ENCODE results near the gene CHTOP.
"Not testable (repeated sequence)": the region's sequence is repeated elsewhere in the genome, so short reads cannot be mapped to it uniquely, and the experiment has no call there.

Gene CHTOP, protein sequence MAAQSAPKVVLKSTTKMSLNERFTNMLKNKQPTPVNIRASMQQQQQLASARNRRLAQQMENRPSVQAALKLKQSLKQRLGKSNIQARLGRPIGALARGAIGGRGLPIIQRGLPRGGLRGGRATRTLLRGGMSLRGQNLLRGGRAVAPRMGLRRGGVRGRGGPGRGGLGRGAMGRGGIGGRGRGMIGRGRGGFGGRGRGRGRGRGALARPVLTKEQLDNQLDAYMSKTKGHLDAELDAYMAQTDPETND

GRCh38 chr1:153633754-153634665 lies at the start of gene CHTOP:
TSS of gene CHTOP (plus strand) at chr1:153634066. CDS start at chr1:153636589, 2,523 bp downstream.
- peak; percentile 90 for DNase-seq

GRCh38 chr1:153585006-153585405 lies 48.9 kb upstream of the CHTOP start:
- DNase-seq, result no peak

DNA sequence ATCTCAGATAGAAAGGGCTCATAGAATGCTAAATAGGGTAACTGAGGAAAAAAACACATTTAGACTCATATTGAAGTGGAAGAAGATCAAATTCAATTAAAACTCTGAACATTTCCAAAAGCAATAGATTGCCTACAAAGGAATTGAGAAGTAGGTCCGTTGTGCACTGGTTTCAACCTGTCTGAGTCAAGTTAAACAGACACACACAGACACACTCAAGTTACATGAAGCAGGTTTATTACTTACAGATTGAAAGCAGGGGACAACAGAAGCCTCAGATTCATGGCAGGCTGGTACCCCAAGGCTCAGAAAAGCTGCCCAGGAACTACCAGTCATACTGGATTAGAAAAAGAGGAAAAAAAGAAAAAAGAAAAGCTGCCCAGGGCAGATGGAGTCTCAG lies 47.5 kb upstream of the CHTOP start:
- DNase-seq, result no peak

DNA sequence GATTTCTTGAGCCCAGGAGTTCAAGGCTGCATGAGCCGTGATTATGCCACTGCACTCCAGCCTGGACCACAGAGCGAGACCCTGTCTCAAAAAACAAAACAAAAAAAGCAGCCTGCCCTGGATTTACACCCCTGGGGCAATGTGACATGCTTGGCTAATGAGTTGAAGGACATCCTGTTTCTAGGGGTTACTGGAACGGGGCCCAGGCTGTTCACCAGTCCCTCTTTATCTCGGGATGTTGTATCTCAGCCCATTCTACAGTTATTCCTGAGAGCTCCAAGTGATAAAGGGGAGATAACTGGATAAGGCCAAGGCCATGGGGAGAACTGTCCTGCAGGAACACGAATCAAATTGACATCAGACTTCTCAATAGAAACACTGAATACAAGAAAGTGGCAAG lies 46.6 kb upstream of the CHTOP start:
- no peak for DNase-seq

- not testable (repeated sequence) for DNase-seq
Observed at GRCh38 chr1:153588033-153588432, 45.8 kb upstream of the CHTOP start.

- no peak for DNase-seq
Observed at GRCh38 chr1:153588482-153588881, 45.4 kb upstream of the CHTOP start.

DNA sequence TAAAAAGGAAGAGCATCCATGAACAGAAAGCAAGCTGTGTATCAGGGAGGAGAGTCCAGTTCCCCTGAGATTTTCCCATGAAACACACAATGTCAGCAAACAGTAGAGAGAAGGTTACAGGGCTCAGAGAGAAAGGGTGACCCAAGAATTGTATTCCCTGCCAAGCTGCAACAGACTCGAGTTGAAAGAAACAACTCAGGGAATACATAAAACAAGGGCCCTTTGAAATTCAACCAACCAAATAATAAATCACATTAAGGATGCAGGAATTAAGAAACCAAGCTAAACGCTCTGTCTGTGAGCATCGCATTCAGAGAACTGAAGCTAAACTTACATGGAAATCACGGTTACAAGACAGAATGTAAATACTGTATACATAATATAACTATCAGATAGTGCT lies 41.1 kb upstream of the CHTOP start:
- peak; percentile 68 for DNase-seq

DNA sequence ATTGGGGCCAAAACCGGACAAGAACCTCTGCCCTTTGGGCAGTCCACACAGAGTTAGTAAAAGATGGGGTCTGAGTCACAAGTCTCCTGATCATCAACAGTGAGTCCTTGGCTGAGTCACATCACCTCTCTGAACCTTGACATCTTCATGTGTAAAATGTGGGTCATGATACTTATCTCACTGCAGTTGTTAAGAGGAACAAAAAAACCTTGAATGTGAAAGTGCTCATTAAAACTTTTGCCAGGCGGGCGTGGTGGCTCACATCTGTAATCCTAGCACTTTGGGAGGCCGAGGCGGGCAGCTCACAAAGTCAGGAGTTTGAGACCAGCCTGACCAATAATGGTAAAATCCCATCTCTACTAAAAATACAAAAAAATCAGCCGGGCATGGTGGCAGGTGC lies 36.7 kb upstream of the CHTOP start:
- DNase-seq, result no peak

DNA sequence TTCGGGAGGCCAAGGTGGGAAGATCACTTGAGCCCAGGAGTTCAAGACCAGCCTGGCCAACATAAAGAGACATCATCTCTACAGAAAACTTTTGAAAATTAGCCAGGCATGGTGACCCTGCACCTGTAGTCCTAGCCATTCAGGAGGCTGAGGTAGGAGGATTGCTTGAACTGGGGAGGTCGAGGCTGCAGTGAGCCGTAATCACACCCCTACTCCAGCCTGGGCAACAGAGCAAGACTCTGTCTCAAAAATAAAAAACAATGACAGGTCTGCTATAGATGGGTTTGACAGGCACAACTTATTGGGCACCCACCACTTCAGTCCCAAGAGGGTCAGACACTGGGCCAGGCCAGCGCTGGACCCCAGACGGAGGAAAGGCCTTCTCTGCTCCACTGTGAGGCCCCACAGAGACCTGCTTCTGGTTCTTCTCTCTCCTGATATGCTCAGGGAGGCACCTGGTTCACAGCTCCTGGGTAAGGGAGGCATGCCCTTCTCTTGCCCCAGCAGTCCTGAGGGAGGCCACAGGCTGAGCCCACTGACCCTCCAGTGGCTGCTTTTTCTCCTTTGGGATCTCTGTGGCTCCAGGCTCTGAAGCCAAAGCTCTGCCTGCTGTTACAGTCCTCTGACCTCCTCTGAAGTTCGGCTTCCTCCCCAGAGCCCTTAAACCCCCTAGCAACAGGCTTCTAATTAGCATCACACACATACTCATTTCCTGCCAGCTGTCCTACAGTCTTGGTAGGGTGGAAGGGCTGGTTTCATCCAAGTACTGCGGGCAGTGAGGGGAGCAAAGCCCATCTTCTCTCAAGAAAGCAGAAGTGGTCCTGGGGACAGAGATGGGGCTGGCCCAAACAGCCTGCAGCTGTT lies 35.3 kb upstream of the CHTOP start:
- DNase-seq, result no peak

- no peak for DNase-seq
Observed at GRCh38 chr1:153599847-153600246, 34.0 kb upstream of the CHTOP start.

GRCh38 chr1:153602749-153603148 lies 31.1 kb upstream of the CHTOP start:
- DNase-seq, result no peak

DNA sequence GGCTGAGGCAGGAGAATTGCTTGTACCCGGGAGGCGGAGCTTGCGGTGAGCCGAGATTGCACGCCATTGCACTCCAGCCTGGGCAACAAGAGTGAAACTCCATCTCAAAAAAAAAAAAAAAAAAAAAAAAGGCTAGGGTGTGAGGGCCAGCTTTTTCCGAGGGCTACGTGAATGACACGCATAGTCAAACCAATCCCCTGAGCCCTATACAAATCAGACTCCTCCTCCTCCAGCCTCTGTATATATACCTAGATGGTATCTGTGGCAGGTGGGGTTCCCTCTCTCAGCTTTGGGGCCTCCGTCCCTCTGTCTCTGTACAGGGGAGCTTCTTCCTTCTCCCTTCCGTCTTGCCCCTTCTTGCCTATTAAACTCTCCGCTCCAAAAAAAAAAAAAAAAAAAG lies 27.7 kb upstream of the CHTOP start:
- no peak for DNase-seq

DNA sequence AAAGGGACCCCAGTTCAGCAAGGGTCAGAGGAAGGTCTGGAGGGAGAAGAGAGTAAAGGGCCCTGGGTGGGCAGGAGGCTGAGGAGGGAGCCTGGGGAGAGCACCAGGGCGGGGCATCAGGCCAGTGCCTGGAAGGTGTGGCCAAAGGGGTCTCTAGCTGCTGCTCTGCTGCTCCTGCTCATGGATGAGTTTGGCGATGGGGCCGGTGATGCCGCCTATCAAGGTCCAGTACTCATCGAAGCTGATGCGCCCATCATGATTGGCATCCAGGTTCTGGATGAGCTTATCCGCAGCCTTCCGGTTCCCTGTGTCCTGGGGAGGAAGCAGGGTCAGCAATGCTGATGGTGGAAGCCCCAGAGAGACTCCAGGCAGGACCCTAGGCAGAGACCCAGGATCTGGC lies 26.5 kb upstream of the CHTOP start:
- no peak for DNase-seq

- no peak for DNase-seq
Observed at GRCh38 chr1:153608089-153608682, 25.7 kb upstream of the CHTOP start.

- no peak for DNase-seq
Observed at GRCh38 chr1:153608742-153609584, 24.9 kb upstream of the CHTOP start.

DNA sequence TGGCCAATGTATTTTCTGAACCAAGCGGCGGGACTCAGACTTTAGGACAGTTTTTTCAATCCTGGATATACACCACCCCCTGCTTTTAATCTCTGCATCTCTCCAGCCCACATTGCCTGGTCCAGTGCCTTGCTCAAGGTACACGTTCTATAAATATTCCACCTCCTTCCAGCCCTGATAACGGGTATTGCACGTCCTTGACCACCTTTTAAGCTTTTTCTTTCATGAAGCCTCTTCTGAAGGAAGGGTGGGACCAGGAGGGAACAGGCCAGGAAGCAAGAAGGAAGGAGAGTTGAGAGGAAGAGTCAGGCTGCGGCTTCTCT lies 24.3 kb upstream of the CHTOP start:
- DNase-seq, result no peak

- DNase-seq, result no peak
Observed at GRCh38 chr1:153610334-153610733, 23.5 kb upstream of the CHTOP start.

DNA sequence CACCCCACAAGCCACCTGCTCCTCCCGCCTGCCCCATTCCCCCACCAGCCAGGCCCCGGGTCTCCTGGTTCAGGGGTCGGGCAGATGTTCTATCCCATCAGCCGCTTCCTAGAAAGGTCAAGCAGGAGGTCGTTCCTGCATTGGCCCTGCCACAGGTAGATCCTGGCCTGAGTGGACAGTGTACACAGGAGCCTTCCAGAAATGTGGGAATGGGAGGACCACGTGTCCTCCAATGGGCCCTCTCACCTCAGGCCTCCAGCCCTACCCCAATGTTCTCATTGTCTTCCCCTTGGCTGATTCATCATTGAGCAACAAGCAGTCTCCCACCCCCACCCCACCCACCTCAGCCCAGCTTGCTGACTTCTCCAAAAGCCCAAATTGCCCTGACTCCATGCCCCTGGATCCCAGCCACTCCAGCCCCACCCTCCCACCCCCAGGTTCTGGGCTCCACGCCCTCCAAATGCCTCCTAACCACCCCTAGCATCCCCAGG lies 23.0 kb upstream of the CHTOP start:
- no peak for DNase-seq

DNA sequence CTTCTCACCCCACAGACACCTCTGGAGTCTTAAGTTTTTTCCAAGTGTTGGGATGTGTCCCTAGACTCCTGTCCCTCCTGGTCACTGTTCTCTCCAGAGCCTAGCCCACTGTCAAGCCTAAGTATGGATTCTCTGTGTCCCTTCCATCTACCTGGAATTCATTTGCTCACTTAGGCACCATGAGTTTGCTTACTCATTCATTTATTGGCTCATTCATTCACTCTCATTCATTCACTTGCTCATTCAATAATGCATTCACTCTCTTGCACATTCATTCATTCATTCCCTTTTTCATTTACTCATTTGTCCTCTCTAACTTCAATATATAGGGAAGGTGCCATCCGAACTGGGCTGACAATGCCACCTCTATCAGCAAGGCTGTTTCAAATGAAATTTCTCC lies 22.5 kb upstream of the CHTOP start:
- DNase-seq, result no peak

DNA sequence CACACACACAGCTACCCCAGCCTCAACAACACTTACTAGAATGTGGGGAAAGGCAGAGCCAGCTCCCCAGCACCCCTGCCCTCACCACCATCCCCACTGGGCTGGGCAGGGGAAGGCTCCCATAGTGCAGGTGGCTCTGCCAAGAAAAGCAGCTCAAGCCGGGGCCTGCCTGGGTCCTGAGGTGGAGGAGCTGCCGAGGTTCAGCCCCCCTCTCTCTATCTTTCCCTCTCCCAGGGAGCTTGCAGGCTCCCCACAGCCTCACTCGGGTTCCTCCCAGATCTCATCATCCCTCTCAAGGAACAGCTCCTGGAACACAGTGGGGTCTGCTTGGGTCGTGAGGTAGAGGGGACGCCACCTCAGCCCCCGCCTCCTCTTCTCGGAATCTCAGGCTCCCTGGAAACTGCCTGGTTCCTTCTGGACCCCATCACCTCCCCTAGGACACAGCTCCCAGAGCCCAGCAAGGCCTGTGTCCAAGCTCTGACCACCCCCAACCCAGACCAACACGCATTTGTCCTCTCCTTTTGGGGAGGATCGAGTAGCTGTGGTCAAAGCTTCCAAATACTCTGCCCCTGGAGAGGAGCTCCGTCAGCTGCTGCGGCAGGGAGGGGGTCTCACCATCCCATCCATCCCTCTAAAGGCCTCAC lies 21.6 kb upstream of the CHTOP start:
- no peak for DNase-seq

DNA sequence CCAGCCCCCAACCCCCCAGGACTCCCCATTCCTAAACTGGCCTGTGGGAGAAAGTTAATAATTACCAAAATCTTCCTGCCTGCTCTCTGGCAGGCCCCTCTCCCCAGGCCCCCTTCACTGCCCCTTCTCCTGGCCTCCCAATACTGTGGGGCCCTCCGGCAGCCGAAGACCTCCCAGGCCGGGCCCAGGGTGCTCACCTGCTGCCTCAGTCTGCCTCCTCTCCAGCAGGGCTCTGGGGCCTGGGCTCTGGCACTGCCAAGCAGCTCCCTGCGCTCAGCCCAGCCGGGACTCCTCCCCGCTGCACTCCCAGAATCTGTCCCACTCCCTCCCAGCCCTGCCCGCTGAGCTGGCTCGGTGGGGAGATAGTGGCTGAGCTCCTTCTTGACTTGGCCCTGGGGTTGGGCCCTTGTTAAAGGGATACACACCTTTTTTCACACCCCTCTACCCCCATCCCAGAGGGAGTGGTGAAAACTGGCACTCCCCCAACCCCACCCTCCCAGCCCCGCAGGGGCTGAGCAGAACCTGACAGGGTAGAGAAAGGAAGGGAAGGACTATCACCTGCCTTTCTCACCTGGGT lies 21.0 kb upstream of the CHTOP start, which contains the start of gene S100A16:
Gene S100A16, minus strand, starts transcription at position 383 of the 577 bp plus-strand sequence. CDS start 4,986 bp downstream, outside the sequence.
- DNase-seq, result no peak
